Measurements from ENCODE around the gene NUP62.
A peak's percentile ranks its signal among the peaks of the same experiment; 100 is the strongest.

Gene NUP62

GRCh38 chr19:49880162-49880869 is 49.0 kb downstream of the NUP62 start:
- no peak for DNase-seq

GRCh38 chr19:49879243-49879963 is 49.9 kb downstream of the NUP62 start:
- no peak for DNase-seq

- no peak for DNase-seq
These were observed 50.6 kb downstream of the NUP62 start for GRCh38 chr19:49878744-49879070.

GRCh38 chr19:49877879-49878743 is 51.2 kb downstream of the NUP62 start:
- DNase-seq = no peak

GRCh38 chr19:49877020-49877878 is 52.1 kb downstream of the NUP62 start, which contains the start of the genes AKT1S1 and TBC1D17:
Gene AKT1S1 (minus strand): TSS chr19:49877355. CDS start chr19:49873295, 4,060 bp downstream.
Gene TBC1D17 (plus strand): TSS chr19:49877702. CDS start chr19:49877724, 22 bp downstream.
- DNase-seq = peak; percentile 99

- DNase-seq = peak; percentile 98
These were observed 52.8 kb downstream of the NUP62 start for GRCh38 chr19:49876422-49877019.

GRCh38 chr19:49875857-49876421 is 53.4 kb downstream of the NUP62 start:
- DNase-seq = peak; percentile 86

GRCh38 chr19:49875177-49875576 is 54.1 kb downstream of the NUP62 start:
- DNase-seq = no peak

- no peak for DNase-seq
These were observed 54.7 kb downstream of the NUP62 start for GRCh38 chr19:49874503-49875157.

GRCh38 chr19:49873834-49874233 is 55.5 kb downstream of the NUP62 start:
- no peak for DNase-seq

GRCh38 chr19:49873129-49873521 is 56.2 kb downstream of the NUP62 start:
- no peak for DNase-seq

- no peak for DNase-seq
These were observed 56.8 kb downstream of the NUP62 start for GRCh38 chr19:49872245-49873128.

- DNase-seq = no peak
These were observed 57.8 kb downstream of the NUP62 start for GRCh38 chr19:49871349-49871985.

- DNase-seq = no peak
These were observed 58.9 kb downstream of the NUP62 start for GRCh38 chr19:49870309-49870901.

GRCh38 chr19:49869484-49870308 is 59.6 kb downstream of the NUP62 start:
- peak; percentile 96 for DNase-seq

- peak; percentile 91 for DNase-seq
These were observed 60.3 kb downstream of the NUP62 start for GRCh38 chr19:49869009-49869483.

GRCh38 chr19:49866933-49867782 is 62.1 kb downstream of the NUP62 start, which contains the start of gene PNKP:
Gene PNKP (minus strand): TSS chr19:49867576. CDS start chr19:49867204, 372 bp downstream.
- DNase-seq = peak; percentile 96
